ENCODE results near the gene ZBTB5.
"Not testable (repeated sequence)": the region's sequence is repeated elsewhere in the genome, so short reads cannot be mapped to it uniquely, and the experiment has no call there.

The ZBTB5 gene

DNA sequence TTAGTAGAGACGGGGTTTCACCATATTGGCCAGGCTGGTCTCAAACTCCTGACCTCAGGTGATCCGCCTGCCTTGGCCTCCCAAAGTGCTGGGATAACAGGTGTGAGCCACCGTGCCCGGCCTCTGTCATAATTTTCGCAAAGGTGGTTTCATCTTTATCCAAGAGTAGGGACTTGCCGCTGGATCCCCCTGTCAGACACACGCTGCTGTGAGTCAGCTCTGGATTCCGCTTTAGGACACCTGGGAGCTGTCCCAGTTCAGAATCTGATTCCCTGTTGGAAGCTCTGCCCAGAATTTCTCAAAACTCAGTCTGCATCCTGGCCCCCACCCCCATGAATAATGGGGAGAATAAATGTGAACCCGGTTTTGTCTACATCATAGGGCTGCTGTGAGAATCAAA is 60.7 kb downstream of the ZBTB5 start:
- TF ChIP-seq, protein P1, sequence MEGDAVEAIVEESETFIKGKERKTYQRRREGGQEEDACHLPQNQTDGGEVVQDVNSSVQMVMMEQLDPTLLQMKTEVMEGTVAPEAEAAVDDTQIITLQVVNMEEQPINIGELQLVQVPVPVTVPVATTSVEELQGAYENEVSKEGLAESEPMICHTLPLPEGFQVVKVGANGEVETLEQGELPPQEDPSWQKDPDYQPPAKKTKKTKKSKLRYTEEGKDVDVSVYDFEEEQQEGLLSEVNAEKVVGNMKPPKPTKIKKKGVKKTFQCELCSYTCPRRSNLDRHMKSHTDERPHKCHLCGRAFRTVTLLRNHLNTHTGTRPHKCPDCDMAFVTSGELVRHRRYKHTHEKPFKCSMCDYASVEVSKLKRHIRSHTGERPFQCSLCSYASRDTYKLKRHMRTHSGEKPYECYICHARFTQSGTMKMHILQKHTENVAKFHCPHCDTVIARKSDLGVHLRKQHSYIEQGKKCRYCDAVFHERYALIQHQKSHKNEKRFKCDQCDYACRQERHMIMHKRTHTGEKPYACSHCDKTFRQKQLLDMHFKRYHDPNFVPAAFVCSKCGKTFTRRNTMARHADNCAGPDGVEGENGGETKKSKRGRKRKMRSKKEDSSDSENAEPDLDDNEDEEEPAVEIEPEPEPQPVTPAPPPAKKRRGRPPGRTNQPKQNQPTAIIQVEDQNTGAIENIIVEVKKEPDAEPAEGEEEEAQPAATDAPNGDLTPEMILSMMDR (conservative IDR thresholded peaks at IDR 0.05; ENCODE audit: low read depth, low read length): no peak
- DNase-seq (ENCODE audit: low read depth): no peak
- H3K4me3 ChIP-seq (ENCODE audit: low read depth, low read length): no peak overlapping the region

DNA sequence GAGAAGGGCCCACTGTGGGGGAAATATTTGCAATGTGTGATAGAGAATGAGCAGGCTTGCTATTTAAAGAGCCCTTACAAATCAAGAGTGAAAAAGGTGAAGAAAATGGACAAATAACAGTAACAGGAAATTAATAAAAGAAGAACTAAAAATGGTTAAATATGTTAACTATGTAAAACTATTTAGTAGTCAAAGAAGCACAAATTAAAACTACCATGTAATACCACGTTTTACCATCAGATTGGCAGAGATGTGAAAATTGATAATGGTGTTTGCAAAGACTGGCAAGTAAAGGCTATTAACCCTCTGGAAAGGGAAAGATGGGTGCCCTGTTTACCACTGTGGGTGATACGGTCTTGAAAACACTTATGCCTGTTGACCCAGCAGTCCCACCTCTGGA is 65.9 kb downstream of the ZBTB5 start:
- no peak for DNase-seq (ENCODE audit: low read depth)

DNA sequence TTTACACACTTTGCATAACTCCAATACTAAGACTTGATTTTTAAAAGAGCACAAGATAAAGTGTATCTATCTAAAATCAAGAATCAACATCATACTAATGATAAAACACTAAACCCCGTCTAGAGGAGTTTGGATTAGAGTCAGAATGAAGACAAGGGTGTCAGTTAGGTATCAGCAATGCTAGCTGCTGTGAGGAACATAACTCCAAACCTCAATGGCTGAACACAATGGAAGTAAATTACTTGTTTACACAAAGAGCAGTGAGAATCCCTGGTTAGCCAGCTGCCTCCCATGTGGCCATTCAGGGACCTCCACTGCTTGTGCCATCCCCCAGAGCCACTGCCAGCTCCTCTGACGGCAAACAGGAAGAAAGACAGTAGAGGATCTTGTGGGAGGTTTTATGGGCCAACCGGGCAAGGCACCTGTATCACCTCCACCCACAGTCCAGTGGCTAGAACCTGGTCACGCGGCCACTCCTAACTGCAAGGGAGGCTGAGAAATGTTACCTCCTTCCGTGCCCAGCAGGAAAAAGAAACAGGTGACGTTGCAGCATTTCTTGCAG is 66.7 kb downstream of the ZBTB5 start:
- no peak for DNase-seq (ENCODE audit: low read depth)

More for the DNA sequence above, 65.9 kb downstream of the ZBTB5 start:
- no peak overlapping the region for H3K4me3 ChIP-seq (ENCODE audit: low read depth, low read length)
- TF ChIP-seq, protein P1 (conservative IDR thresholded peaks at IDR 0.05; ENCODE audit: low read depth, low read length): no peak

DNA sequence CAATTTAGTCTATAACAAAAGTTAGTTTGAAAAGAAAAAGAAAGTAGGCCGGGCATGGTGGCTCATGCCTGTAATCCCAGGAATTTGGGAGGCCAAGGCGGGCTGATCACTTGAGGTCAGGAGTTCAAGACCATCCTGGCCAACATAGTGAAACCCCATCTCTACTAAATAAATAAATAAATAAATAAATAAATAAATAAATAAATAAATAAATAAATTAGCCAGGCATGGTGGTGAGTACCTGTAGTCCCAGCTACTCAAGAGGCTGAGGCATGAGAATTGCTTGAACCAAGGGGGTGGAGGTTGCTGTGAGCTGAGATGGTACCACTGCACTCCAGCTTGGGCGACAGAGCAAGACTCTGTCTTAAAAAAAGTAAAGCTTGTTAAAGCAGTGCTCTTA is 67.3 kb downstream of the ZBTB5 start:
- DNase-seq (ENCODE audit: low read depth); H3K4me3 ChIP-seq (ENCODE audit: low read depth, low read length): not testable (repeated sequence)

More for the DNA sequence above, 66.7 kb downstream of the ZBTB5 start:
- TF ChIP-seq, protein P1 (conservative IDR thresholded peaks at IDR 0.05; ENCODE audit: low read depth, low read length): no peak
- H3K4me3 ChIP-seq (ENCODE audit: low read depth, low read length): no peak overlapping the region

DNA sequence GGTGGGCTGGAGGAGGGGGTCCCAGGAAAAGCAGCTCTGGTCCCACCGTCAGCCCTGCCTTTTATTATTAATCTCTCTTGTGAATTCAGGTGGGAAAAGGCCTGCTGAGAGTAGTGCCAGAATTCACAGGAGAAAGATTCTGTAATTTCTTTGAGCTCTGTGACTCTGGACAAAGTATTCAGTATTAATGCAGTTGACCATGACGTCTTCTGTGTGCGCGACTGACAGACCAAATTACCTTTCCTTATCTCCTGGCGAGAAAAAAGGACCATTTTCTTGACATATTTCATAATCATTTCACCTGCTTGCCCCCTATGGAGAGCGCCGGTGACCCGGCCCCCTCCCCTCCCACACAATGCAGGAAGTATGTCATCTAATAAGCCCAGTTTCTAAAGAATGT is 69.6 kb downstream of the ZBTB5 start:
- TF ChIP-seq, protein P1 (conservative IDR thresholded peaks at IDR 0.05; ENCODE audit: low read depth, low read length): no peak
- H3K4me3 ChIP-seq (ENCODE audit: low read depth, low read length): no peak overlapping the region
- no peak for DNase-seq (ENCODE audit: low read depth)

DNA sequence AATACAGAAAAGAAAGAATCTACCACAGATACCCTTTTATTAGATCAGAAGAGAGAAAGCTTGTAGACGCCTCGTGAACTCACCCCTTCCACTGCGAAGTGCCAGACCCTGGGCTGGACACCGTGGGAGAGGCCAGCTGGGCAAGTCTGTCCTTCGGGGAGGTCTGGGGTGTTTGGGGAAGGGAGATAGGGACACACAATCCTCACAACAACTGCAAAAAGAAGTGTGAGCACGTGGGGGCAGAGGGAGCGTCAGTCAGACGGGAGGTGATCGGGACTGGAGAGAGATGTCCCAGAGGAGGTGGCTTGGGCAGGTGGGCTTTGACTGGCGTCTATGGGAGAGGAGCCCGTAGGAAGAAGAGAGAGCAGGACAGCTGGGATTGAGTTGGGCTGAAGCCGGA is 70.0 kb downstream of the ZBTB5 start:
- TF ChIP-seq, protein P1 (conservative IDR thresholded peaks at IDR 0.05; ENCODE audit: low read depth, low read length): no peak
- no peak overlapping the region for H3K4me3 ChIP-seq (ENCODE audit: low read depth, low read length)

DNA sequence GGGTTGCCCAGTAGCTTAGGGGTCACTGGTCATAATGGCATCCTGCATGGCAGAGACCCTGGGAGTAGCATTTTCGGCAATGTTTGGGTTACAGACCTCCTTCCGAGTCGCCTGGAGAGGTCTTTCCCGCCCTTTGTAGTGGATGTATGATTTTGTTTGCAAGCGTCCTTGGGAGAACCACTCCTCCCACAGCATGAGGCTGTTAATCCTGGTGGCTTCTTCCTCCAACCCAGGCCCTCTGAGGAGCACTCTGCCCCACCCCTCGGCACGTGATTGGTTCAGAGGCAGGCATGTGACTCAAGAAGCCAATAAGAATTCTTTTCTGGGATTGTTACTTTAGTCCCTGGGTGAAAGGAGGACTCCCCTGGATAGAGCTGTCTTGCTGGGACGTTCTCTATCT is 73.0 kb downstream of the ZBTB5 start:
- DNase-seq (ENCODE audit: low read depth): no peak
- H3K4me3 ChIP-seq (ENCODE audit: low read depth, low read length): no peak overlapping the region
- TF ChIP-seq, protein P1 (conservative IDR thresholded peaks at IDR 0.05; ENCODE audit: low read depth, low read length): no peak

More for the DNA sequence above, 70.0 kb downstream of the ZBTB5 start:
- DNase-seq (ENCODE audit: low read depth): no peak
